ENCODE measurements around the gene FIGN.

The FIGN gene

DNA sequence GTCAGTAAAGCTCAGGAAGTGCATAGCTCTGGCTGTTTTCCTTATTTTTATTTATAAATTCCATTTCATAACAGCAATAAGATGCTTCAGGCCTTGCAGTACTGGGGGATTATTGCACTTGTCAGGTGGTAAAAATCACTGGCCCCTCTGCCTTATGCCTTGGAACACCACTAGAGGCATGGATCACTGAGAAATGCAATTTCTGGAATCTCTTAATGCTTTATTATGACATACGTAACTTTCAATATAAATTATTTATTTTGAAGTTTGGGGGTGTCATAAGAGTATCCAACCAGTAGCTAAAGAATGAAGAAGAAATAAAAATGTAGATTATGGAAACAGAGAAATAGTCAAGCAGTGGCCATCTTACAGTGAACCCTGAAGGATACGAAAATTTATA, 183.1 kb downstream of the FIGN start:
- no peak for DNase-seq

DNA sequence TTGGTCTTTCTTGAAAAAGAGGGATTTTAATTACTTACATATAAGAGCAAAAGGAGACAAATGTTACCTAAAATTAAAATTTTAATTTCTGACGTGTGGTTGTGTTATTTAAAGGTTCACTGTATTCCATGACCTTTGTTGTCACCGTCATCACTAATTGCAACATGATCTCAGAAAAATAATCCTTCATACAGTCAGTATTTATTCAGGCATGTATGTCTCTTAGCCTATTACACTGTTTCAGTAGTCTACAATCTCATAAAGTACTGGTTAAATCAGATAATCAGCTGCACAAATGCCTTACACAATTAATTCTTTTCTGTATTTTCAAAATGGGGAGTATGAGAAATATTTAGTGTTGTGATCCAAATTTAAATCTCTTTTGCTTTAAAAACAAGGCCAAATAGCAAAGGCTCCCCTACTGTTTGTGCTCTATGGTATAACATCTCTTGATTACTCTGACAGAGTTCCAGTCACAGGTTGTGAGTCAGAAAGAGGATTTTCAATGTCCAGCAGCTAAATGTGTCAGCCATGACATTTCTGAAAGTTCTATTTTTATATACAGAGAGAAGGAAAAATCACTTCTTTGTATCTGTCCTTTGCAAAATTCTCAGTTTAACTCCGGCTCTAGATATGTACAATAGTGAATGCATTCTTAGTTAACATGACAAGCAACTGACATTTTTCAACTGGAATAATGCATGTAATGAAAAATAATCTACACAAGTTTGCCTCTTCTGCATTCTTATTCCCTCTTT, 184.0 kb downstream of the FIGN start:
- DNase-seq: no peak

DNA sequence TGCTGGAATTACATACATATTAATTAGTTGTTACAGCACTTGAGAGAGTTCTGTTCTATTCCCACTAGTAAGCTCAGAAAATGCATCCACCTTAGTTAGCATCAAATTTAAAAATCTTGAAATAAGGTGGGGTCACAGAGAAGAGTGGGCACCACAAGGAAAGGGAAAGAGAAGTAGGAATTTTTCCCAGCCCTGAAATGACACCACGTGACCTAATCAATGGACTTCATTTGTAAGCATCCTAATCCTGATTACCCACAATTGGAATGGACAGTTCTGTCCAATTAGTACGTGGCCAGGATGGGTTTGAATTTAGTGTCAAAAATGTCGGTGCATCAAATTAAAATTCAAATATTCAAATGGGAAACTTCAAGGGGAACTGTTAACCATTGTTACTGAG, 186.8 kb downstream of the FIGN start:
- no peak for DNase-seq

Measured in femur (tissue), 1 donor.